Measurements from ENCODE around the gene FHL5.

Gene FHL5

DNA sequence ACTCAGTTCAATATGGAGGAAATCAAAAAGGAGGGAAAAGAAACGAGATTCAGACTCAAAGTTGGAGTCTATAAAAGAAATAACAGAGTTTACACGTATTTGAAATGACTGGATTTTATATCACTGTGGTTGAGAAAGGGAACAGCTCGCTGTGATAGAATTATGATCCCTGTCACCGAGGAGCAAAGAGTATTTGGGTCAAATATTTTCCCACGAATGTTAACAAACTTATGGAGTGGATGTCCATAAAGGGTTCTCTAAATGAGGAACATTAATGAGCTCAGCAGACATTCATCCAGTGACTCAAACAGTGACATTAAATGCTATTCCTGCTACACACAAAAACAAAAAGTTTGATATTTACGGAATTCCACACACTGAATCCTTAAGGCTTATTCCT, 57.9 kb downstream of the FHL5 start:
- Histone ChIP-seq H3K4me1 (ENCODE audit: control insufficient read depth, low read length) (peaks cover 6% of the 10 kb centered on the region; the same call in 1 of the 2 replicates), H3K9me3 (ENCODE audit: control insufficient read depth, insufficient read depth, low read length) (no peaks in the 10 kb centered on the region), H3F3A (ENCODE audit: control insufficient read depth, insufficient read depth) (no peaks in the 10 kb centered on the region), H3K4me2 (ENCODE audit: low read length) (no peak overlapping the region), H3K27me3 (ENCODE audit: control insufficient read depth, low read length) (peaks cover 6% of the 10 kb centered on the region; the same call in 1 of the 2 replicates), H4K20me1 (ENCODE audit: control insufficient read depth, insufficient read depth, low read depth, low read length) (no peaks in the 10 kb centered on the region), H3K4me3 (ENCODE audit: low read length) (no peak overlapping the region), H3K9me2 (replicated peaks; ENCODE audit: control insufficient read depth, low read length) (no peaks in the 10 kb centered on the region), H3K79me2 (ENCODE audit: control insufficient read depth, low read length) (no peaks in the 10 kb centered on the region), H3K27ac (ENCODE audit: low read depth, low read length) (no peak overlapping the region), H3K36me3 (ENCODE audit: control insufficient read depth, low read length) (no peaks in the 10 kb centered on the region)
- TF ChIP-seq, protein P1, sequence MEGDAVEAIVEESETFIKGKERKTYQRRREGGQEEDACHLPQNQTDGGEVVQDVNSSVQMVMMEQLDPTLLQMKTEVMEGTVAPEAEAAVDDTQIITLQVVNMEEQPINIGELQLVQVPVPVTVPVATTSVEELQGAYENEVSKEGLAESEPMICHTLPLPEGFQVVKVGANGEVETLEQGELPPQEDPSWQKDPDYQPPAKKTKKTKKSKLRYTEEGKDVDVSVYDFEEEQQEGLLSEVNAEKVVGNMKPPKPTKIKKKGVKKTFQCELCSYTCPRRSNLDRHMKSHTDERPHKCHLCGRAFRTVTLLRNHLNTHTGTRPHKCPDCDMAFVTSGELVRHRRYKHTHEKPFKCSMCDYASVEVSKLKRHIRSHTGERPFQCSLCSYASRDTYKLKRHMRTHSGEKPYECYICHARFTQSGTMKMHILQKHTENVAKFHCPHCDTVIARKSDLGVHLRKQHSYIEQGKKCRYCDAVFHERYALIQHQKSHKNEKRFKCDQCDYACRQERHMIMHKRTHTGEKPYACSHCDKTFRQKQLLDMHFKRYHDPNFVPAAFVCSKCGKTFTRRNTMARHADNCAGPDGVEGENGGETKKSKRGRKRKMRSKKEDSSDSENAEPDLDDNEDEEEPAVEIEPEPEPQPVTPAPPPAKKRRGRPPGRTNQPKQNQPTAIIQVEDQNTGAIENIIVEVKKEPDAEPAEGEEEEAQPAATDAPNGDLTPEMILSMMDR (IDR thresholded peaks at IDR 0.05; ENCODE audit: low read depth, low read length, poor library complexity, severe bottlenecking) = no peak
- TF ChIP-seq EZH2phosphoT487 (IDR thresholded peaks at IDR 0.05; ENCODE audit: borderline replicate concordance, low read length) = no peak

DNA sequence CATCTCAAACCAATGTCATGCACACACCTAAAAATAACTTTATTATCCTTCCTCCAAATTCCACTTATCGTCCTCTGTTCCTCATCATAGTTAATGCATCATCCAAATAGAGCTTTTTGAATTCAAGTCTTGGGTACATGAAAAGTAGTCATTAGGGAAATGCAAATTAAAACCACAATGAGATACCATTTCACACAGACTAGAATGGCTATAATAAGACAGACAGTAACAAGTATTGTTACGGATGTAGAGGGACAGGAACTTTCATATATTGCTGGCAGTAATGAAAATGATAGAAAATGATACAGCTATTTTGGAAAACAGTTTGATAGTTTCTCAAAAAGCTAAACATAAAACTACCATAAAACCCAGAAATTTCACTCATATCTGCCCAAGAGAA, 59.1 kb downstream of the FHL5 start:
- H3K4me3 ChIP-seq (ENCODE audit: low read length) = no peak overlapping the region
- H3K79me2 ChIP-seq (ENCODE audit: control insufficient read depth, low read length) = no peaks in the 10 kb centered on the region
- no peaks in the 10 kb centered on the region for H3K36me3 ChIP-seq (ENCODE audit: control insufficient read depth, low read length)
- H3F3A ChIP-seq (ENCODE audit: control insufficient read depth, insufficient read depth) = no peaks in the 10 kb centered on the region
- H3K9me3 ChIP-seq (ENCODE audit: control insufficient read depth, insufficient read depth, low read length) = no peaks in the 10 kb centered on the region
- H3K9me2 ChIP-seq (replicated peaks; ENCODE audit: control insufficient read depth, low read length) = no peaks in the 10 kb centered on the region
- H3K27ac ChIP-seq (ENCODE audit: low read depth, low read length) = no peak overlapping the region
- H3K4me1 ChIP-seq (ENCODE audit: control insufficient read depth, low read length) = peaks cover 6% of the 10 kb centered on the region; the same call in 1 of the 2 replicates
- TF ChIP-seq EZH2phosphoT487 (IDR thresholded peaks at IDR 0.05; ENCODE audit: borderline replicate concordance, low read length) = no peak
- TF ChIP-seq, protein P1 (IDR thresholded peaks at IDR 0.05; ENCODE audit: low read depth, low read length, poor library complexity, severe bottlenecking) = no peak
- peaks cover 6% of the 10 kb centered on the region; the same call in 1 of the 2 replicates for H3K27me3 ChIP-seq (ENCODE audit: control insufficient read depth, low read length)
- H3K4me2 ChIP-seq (ENCODE audit: low read length) = no peak overlapping the region
- H4K20me1 ChIP-seq (ENCODE audit: control insufficient read depth, insufficient read depth, low read depth, low read length) = no peaks in the 10 kb centered on the region

DNA sequence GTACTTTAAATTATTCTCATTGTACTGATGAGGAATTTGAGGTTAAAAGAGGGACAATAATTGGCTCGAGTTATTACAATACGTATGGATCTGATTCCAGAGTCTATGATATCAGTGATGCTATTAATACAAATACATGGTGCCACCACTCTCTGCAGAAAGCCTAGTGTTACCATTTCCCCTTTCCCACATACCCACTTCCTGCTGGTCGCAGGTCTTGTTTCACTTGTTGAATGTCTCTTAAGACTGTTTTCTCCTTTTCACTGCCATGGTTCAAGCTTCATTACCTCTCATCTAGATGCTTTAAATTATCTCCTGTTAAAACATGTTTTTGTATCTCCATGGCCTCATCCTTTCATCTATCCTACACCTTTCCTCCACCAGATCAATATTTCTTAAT, 62.0 kb downstream of the FHL5 start:
- TF ChIP-seq, protein P1 (IDR thresholded peaks at IDR 0.05; ENCODE audit: low read depth, low read length, poor library complexity, severe bottlenecking) = no peak
- TF ChIP-seq EZH2phosphoT487 (IDR thresholded peaks at IDR 0.05; ENCODE audit: borderline replicate concordance, low read length) = no peak
- Histone ChIP-seq H3K4me3 (ENCODE audit: low read length) (no peak overlapping the region), H3K27ac (ENCODE audit: low read depth, low read length) (no peak overlapping the region), H3K27me3 (ENCODE audit: control insufficient read depth, low read length) (peaks cover 6% of the 10 kb centered on the region; the same call in 1 of the 2 replicates), H3K36me3 (ENCODE audit: control insufficient read depth, low read length) (no peaks in the 10 kb centered on the region), H4K20me1 (ENCODE audit: control insufficient read depth, insufficient read depth, low read depth, low read length) (no peaks in the 10 kb centered on the region), H3K9me2 (replicated peaks; ENCODE audit: control insufficient read depth, low read length) (no peaks in the 10 kb centered on the region), H3F3A (ENCODE audit: control insufficient read depth, insufficient read depth) (no peaks in the 10 kb centered on the region), H3K79me2 (ENCODE audit: control insufficient read depth, low read length) (no peaks in the 10 kb centered on the region), H3K9me3 (ENCODE audit: control insufficient read depth, insufficient read depth, low read length) (no peaks in the 10 kb centered on the region), H3K4me1 (ENCODE audit: control insufficient read depth, low read length) (peaks cover 6% of the 10 kb centered on the region; the same call in 1 of the 2 replicates), H3K4me2 (ENCODE audit: low read length) (no peak overlapping the region)

Data from DOHH2 (cell line).